GM15510 (cell line): ENCODE data around the gene CHRNA3.

Source experiments
- POLR2A ChIP-seq: IDR thresholded peaks from 3 replicates; pipeline ENCODE4 v1.6.1; 2011; ENCODE audit warnings: borderline replicate concordance; ENCODE audit not compliant: insufficient read length; ENCODE audit errors: extremely low read depth

CHRNA3 gene

DNA sequence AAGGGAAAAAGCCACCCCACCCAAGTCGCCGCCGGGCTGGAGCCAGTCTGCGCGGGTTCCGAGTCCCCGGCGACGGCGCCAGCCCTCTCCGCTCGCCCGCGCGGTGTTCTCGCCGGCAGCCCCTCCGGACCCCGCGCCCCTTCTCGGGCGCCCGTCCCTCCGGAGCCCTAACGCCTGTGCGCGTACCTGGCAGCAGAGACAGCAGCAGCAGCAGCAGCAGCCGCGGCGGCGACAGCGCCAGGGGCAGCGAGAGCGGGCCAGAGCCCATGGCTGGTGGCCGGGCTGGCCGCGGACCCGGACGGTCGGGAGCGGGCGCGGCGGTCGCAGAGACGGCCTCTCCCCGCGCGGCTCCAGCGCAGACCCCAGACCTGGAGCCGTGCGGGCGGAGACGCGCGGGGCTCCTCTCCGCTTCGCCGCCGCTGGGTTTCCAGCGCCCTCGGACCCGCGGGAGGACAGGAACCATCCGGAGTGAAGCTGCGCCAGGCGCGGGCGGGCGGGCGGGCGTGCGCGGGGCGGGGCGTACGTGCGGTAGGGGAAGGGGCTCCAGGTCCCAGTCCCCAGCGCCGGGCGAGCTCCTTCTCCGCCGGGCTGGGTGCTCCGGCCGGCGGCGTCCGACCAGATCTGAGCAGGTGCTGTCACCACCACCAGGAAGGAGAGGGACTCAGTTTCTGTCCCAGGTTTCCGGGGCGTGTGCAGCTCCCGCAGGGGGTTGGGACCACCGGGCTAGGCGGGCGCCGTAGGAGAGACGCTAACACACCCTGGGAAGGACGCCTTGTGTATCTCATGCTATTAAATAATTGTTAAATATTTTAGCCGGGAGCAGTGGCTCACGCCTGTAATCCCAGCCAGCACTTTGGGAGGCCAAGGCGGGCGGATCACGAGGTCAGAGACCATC, at the start of gene CHRNA3:
CHRNA3 (minus strand) TSS at position 470 of the 895 bp plus-strand sequence; CDS start at position 268, 202 bp downstream.
- TF ChIP-seq POLR2A, result no peak

DNA sequence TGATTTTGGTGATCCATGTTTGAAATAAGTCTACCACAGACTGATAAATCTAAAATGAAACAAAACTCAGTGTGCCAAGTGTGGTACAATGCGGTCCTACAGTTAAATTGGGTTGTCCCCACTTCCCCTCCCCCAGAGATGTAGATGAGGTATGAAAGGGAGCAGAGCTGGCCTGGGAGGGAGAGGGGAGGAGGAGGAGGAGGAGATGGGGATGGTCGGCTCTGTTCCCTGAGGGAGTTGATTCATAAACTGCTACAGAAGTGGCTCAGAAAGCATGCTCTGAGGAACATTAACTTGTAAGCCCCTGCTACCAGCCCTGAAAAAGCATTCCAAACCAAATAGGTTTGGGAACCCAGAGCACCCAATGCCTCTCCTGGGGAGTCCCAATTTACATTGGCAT, 48.2 kb upstream of the CHRNA3 start:
- TF ChIP-seq POLR2A, result no peak

DNA sequence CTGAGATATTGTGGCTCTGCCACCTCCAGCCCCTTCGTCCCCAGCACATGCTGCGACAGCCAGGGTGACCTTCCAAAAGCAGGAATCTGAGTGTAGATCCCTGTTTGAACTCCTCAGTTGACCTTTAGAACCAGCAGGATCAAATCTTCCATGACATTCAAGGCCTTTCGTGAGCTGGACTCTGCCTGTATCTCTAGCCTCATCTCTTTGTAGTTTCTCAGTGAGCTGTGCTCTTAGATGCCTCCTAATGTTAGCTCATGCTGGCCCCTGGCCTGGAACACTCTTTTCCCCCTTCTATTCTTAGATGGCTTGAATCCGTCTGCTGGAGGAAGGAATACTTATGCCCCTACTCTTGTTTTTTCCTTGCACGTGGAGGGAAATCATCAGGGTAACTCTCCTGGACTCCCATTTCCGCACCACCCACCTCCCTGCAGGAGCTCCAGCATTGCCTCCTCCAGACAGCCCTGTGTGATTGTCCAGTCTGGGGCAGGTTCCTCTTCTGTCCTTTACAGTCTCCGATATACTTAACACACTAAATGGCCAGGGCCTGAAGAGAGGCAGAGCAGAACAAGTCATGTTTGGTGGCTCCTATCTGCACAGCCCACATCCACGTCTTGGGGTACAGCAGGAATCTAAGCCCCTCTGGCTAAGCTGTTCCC, 46.9 kb upstream of the CHRNA3 start:
- TF ChIP-seq POLR2A, result no peak

DNA sequence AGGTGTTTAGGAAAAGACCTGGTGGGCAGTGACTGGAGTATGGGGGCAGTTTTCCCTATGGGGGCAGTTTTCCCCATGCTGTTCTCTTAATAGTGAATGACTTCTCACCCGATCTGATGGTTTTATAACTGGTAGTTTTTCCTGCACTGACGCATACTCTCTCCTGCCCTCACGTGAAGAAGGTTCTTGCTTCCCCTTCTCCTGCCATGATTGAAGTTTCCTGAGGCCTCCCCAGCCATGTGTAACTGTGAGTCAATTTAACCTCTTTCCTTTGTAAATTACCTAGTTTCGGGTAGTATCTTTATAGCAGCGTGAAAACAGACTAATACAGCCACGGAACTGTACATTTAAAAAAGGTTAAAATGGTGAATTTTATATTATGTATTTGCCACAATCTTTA, 45.2 kb upstream of the CHRNA3 start:
- TF ChIP-seq POLR2A, result no peak

DNA sequence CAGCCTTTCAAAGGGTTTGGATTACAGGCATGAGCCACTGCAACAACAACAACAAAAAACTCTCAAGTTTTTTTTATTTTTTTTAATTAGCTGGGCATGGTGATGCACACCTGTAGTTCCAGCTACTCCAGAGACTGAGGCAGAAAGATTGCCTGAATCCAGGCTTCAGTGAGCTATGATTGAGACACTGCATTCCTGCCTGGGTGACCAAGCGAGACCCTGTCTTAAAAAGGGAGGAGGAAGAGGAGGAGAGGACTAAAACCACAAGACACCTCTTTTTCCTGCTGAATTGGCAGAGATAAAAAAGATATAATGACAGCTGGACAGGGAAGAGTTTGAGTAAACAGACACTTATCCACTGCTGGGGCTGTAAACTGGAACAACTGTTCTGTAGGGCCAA, 42.9 kb upstream of the CHRNA3 start:
- TF ChIP-seq POLR2A, result no peak

DNA sequence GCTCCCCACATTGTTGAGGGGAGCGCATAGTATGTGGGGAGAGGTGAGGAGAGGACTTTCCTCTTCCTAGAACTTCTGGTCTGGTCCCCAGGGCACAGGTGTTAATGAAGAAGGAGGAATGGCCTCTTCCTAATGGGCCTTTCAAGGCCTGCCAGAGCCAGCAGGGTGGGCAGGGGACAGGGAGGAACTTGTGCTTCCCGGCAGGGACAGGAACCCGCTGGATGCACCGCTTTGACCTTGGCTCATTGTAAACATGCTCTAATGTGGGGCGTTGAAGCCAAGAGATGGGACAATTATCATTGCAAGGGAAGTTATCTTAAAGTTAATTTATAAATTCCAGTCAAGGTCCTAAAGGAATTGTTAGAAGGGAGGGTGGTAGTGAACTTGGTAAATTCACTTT, 41.2 kb upstream of the CHRNA3 start:
- no peak for TF ChIP-seq POLR2A

DNA sequence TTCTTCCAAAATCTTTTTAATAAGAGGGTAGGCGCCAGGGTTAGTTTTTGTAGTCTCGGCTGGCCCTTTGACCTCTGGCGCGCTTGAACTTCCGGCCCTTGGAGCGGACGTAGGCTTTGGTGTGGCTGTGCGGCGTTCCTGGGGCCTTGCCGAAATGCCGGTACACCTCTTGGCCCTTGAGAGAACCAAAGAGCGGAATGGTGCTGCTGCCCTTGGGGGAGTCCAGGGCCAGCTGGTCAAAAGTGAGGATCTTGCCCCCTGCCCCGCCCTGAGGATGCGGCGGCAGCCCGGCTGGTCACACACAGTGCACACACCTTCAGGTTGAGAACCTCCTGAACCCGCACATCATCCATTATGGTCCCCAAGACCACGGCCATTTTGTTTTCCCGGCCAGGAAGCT, 40.2 kb upstream of the CHRNA3 start:
- TF ChIP-seq POLR2A, result no peak

DNA sequence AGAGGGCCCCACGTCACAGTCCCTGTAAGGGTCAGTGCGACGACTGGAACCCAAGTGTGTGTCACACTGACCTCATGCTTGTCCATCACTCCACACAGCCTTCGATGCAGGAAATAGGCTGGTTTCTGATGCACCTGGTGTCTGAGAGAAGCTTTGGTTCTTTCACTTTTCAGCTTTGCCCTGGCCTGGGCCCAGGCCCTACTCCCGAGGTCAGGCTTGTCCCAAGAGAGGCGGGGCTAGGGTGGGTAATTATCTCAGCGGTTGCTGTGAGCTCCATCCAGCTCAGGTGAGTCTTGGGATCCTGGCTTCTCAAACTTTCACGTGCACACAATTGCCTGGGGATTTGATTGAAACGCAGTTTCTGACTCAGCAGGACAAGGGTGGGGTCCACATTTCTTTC, 39.8 kb upstream of the CHRNA3 start:
- no peak for TF ChIP-seq POLR2A

DNA sequence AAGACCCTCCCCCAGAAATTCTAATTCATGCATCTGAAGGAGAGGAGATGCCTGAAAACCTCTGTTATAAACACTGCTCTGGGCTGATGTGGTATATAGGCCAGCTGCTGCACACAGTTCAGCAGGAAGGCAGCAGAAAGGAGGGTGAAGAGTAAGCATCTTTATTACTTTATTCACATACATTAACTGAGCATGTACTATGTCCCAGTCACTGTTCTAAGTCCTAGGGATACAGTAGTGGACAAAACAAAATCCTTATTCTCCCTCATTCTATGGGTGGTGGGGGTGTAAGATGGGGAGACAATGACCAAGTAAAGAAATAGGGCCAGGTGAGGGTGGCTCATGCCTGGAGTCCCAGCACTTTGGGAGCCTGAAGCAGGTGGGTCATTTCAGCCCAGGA, 38.0 kb upstream of the CHRNA3 start:
- TF ChIP-seq POLR2A, result no peak

DNA sequence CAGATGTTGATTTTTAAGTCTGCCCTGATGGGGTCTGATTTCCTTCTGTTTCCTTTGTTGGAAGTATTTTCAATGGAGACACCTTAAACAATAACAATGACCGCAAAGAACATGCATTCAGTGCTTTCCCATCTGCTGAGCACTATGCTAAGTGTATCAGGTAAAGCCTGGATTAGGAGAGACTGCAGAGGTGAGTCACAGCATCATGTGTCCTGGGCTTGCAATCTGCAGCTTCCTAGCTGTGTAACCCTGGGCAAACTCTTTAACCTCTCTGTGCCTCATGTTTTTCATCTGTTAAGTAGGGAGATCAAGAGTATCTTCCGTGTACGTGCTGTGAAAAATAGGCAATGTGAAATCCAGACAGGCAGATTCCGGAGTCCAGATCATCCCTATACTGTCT, 33.5 kb upstream of the CHRNA3 start:
- TF ChIP-seq POLR2A, result no peak

DNA sequence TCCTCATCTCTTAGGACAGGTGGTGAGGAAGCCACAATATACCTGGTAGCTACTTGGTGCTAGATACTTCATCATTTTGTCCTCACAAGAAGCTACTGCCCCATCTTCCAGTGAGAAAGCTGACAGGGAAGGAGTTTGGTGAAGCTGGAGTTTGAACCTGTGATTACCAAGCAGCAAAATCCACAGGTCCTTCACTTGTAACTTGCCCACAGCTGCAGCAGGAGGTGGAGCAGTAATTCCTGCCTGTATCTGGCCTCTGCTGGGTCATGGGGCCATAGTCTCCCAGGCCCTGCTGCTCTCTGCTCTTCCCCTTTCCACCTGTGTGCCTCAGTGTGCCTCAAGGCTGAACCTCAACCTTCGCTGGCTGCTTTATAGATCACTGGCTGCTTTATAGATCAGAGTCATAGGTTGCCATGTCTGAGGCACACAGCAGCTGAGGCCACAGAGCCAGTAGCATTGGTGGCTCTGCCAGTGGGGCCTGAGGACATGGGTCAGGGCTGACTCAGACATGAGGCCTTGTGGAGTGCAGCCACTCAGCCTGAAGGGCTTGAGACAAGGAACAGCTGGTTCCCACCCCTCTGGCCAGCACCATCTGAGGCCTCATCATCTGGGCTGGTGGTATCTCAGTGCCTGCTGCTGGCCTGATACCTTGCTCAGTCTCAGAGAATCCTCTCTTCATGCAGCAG, 31.3 kb upstream of the CHRNA3 start:
- TF ChIP-seq POLR2A, result no peak

DNA sequence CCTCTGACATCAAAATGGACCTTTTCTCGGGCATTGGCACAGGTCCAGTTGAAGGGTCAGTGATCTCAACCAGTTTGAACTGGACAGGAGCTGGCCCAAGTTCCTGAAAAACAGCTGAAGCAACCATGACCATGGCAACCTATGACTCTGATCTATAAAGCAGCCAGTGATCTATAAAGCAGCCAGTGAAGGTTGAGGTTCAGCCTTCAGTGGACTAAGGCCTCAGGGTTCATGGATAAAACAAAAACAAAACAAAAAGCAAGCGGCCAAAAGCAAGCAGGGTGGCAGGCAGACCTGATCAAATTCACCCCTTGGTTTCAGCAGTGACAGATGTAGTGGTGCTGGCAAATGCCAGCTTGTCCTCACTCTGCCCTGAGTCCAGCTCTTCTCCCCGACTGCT, 30.2 kb upstream of the CHRNA3 start:
- TF ChIP-seq POLR2A, result no peak

DNA sequence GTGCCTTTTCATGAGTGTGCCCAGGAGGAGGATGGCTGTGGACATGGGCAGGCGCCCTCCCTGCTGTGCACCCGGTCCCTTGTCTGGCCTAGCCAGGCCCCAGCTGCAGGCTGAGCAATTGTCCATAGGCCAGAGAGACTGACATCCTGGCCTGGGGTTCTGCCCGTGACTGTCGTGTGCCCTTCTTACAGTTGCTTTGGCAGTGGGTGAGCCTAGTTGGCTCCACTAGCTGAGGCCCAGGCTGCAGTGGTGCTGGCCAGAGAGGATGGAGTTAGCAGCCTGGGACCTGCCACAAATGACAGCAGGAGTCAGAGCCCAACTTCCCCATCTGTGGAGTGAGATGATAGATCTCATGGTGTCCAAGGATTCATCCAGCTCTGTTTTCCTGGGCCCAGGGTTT, 29.2 kb upstream of the CHRNA3 start:
- no peak for TF ChIP-seq POLR2A

DNA sequence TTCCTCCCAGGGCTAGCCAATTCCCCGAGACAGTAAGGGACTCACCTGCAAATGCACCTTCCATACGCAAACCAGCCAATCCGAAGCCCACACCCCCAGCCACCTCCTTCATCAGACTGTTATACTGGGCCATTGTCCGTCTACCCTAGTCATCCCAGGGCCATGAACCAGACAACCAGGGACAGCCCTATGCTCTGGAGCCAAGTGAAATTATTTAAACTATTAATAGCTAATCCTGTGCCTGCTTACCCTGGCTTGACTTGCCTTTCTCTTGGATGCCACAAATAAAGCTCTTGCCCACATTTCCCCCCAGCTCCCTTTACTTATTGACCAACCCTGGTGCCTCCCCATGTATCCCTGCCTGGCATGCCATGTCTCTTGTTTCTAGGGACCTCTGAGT, 24.2 kb upstream of the CHRNA3 start:
- TF ChIP-seq POLR2A, result no peak

DNA sequence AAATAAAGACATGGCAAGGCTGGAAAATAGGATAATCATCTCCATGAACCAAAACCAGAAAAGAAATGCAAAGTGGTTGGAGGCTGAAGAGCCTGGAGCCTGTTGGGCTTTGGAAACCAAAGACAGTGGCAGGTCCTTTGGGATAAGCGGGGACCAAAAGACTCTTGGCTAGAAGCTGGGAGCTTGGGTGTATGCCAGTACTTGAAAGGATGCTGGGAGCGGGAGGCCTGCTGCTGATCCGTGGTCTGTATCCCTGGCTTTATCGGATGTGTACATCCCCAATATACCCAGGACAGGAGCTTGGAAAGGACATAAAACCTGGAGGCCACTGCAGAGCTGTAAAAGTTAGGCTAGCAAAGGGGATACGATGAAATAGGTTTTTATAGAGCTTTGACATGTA, 21.5 kb upstream of the CHRNA3 start:
- TF ChIP-seq POLR2A, result no peak
